Measurements from ENCODE around the gene ZXDA. TPM values are rescaled to one million over a fixed set of nuclear protein-coding genes. Genes with fewer than 3 reads are reported as not detected.
A peak's percentile ranks its signal among the peaks of the same experiment; 100 is the strongest.
"Not testable (repeated sequence)": the region's sequence is repeated elsewhere in the genome, so short reads cannot be mapped to it uniquely, and the experiment has no call there.

Gene ZXDA, protein sequence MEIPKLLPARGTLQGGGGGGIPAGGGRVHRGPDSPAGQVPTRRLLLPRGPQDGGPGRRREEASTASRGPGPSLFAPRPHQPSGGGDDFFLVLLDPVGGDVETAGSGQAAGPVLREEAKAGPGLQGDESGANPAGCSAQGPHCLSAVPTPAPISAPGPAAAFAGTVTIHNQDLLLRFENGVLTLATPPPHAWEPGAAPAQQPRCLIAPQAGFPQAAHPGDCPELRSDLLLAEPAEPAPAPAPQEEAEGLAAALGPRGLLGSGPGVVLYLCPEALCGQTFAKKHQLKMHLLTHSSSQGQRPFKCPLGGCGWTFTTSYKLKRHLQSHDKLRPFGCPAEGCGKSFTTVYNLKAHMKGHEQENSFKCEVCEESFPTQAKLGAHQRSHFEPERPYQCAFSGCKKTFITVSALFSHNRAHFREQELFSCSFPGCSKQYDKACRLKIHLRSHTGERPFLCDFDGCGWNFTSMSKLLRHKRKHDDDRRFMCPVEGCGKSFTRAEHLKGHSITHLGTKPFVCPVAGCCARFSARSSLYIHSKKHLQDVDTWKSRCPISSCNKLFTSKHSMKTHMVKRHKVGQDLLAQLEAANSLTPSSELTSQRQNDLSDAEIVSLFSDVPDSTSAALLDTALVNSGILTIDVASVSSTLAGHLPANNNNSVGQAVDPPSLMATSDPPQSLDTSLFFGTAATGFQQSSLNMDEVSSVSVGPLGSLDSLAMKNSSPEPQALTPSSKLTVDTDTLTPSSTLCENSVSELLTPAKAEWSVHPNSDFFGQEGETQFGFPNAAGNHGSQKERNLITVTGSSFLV
- total RNA-seq: 0.67 and 0.93 TPM in 2 replicates
- long read RNA-seq: 0 reads

DNA sequence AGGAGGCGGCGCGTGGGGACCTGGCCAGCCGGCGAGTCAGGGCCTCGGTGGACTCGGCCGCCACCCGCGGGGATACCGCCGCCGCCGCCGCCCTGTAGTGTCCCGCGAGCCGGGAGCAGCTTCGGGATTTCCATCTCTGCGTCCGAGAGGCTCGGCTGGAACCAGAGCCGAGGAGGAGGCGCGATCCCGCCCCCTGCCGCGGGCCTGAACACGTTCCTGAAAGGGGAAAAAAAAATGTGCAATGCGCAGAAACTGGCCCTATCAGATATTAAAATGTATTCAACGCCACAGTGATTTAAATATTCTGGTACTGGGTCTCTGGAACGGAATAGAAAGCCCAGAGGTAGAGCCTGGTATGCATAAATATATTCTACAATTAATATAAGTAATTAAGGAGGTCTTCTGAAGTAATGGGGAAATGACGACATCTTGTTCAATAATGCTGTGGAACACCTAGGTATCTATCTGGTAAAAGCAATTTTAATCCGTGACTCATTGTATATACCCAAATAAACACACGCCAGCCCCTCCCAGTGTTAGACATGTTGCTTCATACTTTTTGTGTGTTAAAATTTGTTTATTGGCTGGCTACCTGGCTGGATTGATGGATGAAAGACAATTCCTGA lies at the start of gene ZXDA:
Gene ZXDA, minus strand, starts transcription at position 172 of the 626 bp plus-strand sequence. Its CDS starts 38 bp downstream, at position 134.
- not testable (repeated sequence) for H3K27ac Mint-ChIP-seq; DNase-seq (ENCODE audit: low spot score, unreplicated experiment); H3K27me3 Mint-ChIP-seq; H3K36me3 Mint-ChIP-seq (ENCODE audit: insufficient read depth); H3K4me1 Mint-ChIP-seq (ENCODE audit: low read depth)
- H3K9me3 Mint-ChIP-seq (ENCODE audit: low read depth): peaks cover 36% of the 10 kb centered on the region
- H3K4me3 Mint-ChIP-seq (ENCODE audit: low read depth): peak within 1 kb of the TSS; percentile 42

DNA sequence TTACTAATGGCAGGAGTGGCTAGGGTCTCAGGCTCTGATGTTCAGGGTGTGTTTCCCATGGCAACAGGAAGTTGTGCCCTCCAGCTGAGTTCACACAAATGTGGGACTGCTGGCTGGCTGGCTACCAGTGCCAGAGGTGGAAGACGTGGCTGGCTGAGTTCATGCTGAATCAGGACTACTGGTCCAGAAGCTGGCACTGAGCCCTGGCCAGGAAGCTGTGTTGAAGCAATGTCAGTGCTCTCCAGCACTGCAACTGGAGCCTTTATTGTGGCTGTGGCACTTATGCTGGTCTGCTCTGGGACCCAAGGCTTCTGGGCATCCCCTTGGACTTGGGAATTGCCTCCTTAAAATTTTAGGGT lies 42.0 kb upstream of the ZXDA start:
- no peaks in the 10 kb centered on the region for H3K27me3 Mint-ChIP-seq
- H3K4me1 Mint-ChIP-seq (ENCODE audit: low read depth): no peaks in the 10 kb centered on the region
- H3K9me3 Mint-ChIP-seq (ENCODE audit: low read depth): peaks cover 59% of the 10 kb centered on the region
- TF ChIP-seq, protein P1, sequence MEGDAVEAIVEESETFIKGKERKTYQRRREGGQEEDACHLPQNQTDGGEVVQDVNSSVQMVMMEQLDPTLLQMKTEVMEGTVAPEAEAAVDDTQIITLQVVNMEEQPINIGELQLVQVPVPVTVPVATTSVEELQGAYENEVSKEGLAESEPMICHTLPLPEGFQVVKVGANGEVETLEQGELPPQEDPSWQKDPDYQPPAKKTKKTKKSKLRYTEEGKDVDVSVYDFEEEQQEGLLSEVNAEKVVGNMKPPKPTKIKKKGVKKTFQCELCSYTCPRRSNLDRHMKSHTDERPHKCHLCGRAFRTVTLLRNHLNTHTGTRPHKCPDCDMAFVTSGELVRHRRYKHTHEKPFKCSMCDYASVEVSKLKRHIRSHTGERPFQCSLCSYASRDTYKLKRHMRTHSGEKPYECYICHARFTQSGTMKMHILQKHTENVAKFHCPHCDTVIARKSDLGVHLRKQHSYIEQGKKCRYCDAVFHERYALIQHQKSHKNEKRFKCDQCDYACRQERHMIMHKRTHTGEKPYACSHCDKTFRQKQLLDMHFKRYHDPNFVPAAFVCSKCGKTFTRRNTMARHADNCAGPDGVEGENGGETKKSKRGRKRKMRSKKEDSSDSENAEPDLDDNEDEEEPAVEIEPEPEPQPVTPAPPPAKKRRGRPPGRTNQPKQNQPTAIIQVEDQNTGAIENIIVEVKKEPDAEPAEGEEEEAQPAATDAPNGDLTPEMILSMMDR (IDR thresholded peaks at IDR 0.05; ENCODE audit: unreplicated experiment): no peak
- H3K27ac Mint-ChIP-seq: no peak overlapping the region
- DNase-seq (ENCODE audit: low spot score, unreplicated experiment): no peak
- H3K36me3 Mint-ChIP-seq (ENCODE audit: insufficient read depth): peaks cover 3% of the 10 kb centered on the region
- H3K4me3 Mint-ChIP-seq (ENCODE audit: low read depth): no peak overlapping the region

DNA sequence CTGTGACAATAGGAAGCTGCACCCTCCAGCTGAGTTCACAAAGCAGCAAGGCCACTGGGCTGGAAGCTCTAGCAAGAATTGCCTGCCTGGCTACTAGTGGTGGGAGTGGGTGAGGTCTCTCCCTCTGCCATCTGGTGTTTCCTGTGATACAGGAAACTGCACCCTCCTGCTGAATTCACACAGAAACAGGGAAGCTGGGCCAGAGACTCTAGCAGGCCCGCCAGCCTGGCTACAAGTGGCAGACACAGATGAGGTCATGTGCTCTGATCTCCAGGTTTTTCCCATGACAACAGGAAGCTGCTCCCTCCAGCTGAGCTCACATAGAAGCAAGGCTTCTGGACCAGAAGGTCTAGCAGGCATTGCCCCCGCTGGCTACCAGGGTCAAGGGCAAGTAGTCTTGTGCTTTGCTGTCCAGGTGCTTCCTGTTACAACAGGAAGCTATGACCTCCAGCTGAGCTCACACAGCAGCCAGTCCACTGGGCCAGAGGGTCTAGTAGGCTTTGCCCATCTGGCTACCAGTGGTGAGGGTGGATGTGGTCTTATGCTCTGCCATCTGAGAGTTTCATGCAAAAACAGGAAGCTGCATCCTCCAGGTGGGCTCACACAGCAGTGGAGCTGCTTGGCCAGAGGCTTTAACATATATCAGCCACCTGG lies 41.5 kb upstream of the ZXDA start:
- no peaks in the 10 kb centered on the region for H3K27me3 Mint-ChIP-seq
- H3K4me1 Mint-ChIP-seq (ENCODE audit: low read depth): no peaks in the 10 kb centered on the region
- H3K36me3 Mint-ChIP-seq (ENCODE audit: insufficient read depth): peaks cover 3% of the 10 kb centered on the region
- TF ChIP-seq, protein P1 (IDR thresholded peaks at IDR 0.05; ENCODE audit: unreplicated experiment): no peak
- DNase-seq (ENCODE audit: low spot score, unreplicated experiment): no peak
- no peak overlapping the region for H3K27ac Mint-ChIP-seq
- peaks cover 55% of the 10 kb centered on the region for H3K9me3 Mint-ChIP-seq (ENCODE audit: low read depth)
- H3K4me3 Mint-ChIP-seq (ENCODE audit: low read depth): no peak overlapping the region

DNA sequence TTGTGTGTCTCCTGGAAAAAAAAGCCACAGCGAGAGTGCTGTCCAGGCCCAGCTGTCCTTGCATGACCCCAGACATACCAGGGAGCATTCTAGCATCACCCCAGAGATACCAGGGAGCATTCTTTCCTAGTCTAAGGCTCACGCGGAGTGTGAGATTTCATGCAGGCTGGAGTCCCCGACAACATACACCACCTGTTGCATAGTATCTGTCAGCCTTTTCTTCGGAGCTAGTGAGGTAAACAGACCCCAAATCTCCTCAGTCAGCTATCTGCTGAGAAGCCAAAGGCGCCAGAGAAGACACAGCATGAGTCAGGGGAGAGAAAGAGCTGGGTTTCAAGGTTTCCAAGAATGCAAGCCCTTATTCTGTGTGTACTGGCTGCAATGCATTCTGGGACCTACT lies 23.1 kb upstream of the ZXDA start:
- peaks cover 37% of the 10 kb centered on the region for H3K9me3 Mint-ChIP-seq (ENCODE audit: low read depth)
- no peaks in the 10 kb centered on the region for H3K27me3 Mint-ChIP-seq
- no peaks in the 10 kb centered on the region for H3K4me1 Mint-ChIP-seq (ENCODE audit: low read depth)
- H3K27ac Mint-ChIP-seq: no peak overlapping the region
- no peak for DNase-seq (ENCODE audit: low spot score, unreplicated experiment)
- H3K4me3 Mint-ChIP-seq (ENCODE audit: low read depth): no peak overlapping the region
- no peaks in the 10 kb centered on the region for H3K36me3 Mint-ChIP-seq (ENCODE audit: insufficient read depth)
- TF ChIP-seq, protein P1 (IDR thresholded peaks at IDR 0.05; ENCODE audit: unreplicated experiment): no peak

DNA sequence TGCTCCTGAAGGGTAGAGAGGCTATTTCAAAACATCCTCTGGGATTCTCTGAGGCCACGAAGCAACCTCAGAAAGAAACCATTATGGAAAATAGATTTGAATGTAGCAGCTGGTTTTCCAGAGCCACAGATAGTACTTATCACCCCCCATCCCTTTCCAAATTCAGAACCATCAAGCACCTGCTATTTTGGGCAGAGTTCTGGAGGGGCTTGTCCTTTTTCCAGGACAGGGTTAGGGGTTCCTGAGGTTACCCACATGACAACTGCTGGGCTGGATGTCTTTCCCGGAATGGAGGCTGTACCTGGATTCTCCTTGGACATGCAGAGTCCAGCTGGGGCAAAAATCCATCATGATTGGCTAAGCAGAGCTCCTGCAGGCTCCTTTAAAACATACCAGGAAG lies 22.0 kb upstream of the ZXDA start:
- Mint-ChIP-seq H3K36me3 (ENCODE audit: insufficient read depth) (no peaks in the 10 kb centered on the region), H3K4me1 (ENCODE audit: low read depth) (no peaks in the 10 kb centered on the region), H3K27me3 (no peaks in the 10 kb centered on the region), H3K27ac (no peak overlapping the region), H3K9me3 (ENCODE audit: low read depth) (peaks cover 30% of the 10 kb centered on the region), H3K4me3 (ENCODE audit: low read depth) (no peak overlapping the region)
- DNase-seq (ENCODE audit: low spot score, unreplicated experiment): no peak
- TF ChIP-seq, protein P1 (IDR thresholded peaks at IDR 0.05; ENCODE audit: unreplicated experiment): no peak

All from progenitor cell of endocrine pancreas (in vitro differentiated cells).